B cell (primary cell): Measurements from ENCODE around the gene ALDH1L2.

Experiments used
- CTCF ChIP-seq: fragments of 200-600 bp; IDR thresholded peaks from one replicate; pipeline ENCODE4 v1.8.0; 2022; ENCODE audit warnings: antibody characterized with exemption, mild to moderate bottlenecking
- EZH2 ChIP-seq: IDR thresholded peaks from 2 replicates; pipeline ENCODE4 v1.6.1; 2012; ENCODE audit warnings: borderline replicate concordance, low read depth, mild to moderate bottlenecking, moderate library complexity, low read length; ENCODE audit not compliant: insufficient read depth, poor library complexity, severe bottlenecking

- TF ChIP-seq EZH2 (no peak), CTCF (no peak)
Observed at GRCh38 chr12:105048315-105048714, 35.9 kb downstream of the ALDH1L2 start.
